ENCODE results near the gene TRIM7.

TRIM7 gene

DNA sequence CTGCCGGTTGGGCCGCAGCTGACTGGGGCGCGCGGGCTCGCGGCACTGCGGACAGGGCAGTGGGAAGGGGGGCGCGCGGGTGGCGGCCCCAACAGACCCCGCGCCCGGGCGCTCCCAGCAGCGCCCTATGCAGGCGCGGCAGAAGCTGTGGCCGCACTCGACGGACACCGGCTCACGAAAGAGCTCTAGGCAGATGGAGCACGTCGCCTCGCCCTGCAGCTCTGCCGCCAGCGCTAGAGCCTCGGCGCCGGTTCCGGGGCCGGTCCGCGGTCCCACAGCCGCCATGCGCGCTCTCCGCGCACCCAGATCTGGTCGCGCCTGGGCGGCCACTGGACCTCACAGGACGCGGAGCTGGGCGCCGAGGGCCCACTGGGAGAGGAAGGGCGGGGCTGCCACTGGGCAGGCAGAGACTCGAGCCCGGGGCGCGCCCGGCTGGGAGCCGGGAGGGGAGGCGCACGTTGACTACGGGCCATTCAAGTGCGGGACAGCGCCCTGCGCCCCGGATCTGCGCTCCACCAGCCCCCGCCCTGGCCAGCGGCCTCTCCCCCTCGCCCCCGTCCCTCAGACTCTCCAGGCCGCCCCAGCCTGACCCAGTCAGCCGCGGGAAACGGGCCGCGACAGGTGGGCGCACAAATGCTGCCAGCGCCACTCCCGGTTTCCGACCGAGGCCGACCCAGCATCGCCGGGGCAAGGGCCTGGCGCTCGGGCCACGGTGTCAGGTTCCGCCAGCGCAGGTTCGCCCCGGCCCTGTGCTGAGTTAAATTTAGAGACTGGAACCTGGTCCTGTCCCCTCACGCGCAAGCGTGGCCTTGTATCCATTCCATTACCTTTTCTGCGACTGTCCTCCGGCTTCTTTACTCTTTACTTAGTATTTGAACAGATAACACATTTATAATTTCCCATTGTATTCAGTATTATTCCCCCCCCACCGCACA lies at the start of gene TRIM7:
Gene TRIM7, minus strand, starts transcription at position 371 of the 935 bp plus-strand sequence. Its CDS starts 86 bp downstream, at position 285.
- no peak for TF ChIP-seq ZNF274 (IDR thresholded peaks at IDR 0.05; ENCODE audit: low read depth, low read length)

DNA sequence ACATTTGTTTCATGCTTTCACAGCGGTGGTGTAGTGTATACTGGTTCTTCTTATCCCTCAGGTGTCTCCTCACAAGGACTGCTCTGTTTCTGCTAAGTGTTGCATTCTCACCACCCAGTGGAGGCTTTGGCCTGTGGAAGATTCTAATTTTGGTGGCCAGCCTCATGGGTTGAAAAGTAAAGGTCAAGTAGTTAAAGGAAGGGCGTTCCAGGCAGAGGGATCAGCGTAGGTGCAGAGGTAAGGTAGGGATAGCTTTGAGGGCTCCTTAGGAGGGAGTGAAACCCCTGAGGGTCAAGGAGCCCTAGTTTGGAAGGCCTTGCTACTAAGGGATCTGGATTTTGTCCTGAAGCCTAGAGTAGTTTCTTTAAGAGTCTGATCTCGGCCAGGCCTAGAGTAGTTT lies 43.3 kb upstream of the TRIM7 start:
- H3K4me3 ChIP-seq (ENCODE audit: low read length) = peak overlapping the region; percentile 81
- TF ChIP-seq ZNF274 (IDR thresholded peaks at IDR 0.05; ENCODE audit: low read depth, low read length) = no peak

More for the DNA sequence above, at the start of gene TRIM7:
- peak within 1 kb of the TSS; percentile 63; the same call in 1 of the 2 replicates for H3K4me3 ChIP-seq (ENCODE audit: low read length)

DNA sequence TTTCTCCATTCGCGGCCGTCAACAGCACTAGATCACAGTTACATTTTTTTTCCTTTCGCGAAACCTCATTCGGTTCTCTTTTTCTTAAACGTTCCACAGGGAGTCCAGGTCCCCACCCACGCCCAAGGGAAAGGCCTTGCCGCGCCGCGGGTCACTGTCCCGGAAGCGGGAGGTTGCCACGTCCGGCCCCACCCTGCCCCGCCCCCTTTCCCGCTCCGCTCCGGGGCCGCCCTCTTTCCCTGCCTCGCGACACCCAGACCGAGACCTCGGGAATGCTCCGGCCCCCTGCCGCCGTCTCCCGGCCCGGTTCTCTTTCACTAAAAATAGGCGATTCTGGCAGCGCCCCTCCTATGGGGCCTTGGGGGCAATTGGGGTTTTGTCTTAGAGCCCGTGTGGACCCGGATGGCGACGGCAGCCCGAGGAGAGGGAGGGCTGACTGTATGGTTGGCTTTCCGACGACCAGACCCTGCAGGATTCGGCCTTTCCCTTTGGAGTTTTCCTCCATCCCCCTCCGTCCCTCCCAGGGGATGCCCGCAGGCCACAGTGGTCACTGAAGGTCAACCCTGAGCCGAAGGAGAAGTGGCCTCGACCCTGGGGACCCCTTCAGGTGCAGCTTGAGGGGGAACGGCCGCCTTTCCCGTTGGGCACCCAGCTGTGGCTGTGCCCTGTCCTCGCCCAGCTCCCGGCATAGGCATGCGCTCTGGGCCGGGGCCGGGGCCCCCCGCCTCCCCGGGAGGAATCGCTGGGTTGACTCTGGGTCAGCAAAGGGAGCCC lies 41.5 kb upstream of the TRIM7 start:
- TF ChIP-seq ZNF274 (IDR thresholded peaks at IDR 0.05; ENCODE audit: low read depth, low read length) = no peak
- peak overlapping the region; percentile 81 for H3K4me3 ChIP-seq (ENCODE audit: low read length)

DNA sequence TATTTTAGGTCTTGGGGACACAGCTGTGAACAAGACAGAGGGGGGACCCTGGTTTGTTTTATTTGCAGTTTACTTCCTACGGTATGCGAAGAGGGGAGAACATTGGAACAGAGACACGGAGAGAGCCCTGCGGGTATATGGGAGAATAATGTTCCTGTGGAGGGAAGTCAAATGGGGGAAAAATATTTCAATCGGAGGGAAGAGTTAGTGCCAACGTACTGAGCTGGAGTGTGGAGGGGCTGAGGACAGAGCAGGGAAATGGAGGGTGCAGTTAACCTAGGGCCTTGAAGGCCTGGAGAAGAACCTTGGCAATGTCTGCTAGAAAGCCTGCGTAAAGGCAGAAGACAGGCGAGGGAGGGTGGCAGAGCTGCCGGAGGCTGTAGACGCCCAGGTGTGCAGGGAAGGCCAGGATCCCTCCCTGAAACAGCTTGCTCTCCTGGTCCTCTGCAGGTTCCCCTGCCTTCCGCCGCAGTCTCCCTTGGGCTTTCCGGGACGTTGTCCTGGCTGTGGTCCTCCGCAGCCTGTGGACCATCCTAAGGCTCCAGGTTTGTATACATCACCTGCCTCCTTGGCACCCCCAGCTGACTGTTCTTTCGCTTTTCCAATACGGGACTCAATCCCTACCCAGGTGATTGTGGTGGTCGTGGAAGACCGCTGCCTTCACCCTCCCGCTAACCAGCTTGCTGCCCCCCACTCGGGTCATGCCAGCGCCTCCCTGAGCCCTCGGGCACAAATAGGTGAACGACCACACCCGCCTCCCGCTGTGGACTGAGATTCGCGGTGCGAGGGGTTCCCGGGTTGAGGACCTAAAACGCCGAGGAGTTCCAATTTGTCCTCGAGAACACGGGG lies 40.7 kb upstream of the TRIM7 start:
- peak overlapping the region; percentile 81 for H3K4me3 ChIP-seq (ENCODE audit: low read length)
- TF ChIP-seq ZNF274 (IDR thresholded peaks at IDR 0.05; ENCODE audit: low read depth, low read length) = no peak

DNA sequence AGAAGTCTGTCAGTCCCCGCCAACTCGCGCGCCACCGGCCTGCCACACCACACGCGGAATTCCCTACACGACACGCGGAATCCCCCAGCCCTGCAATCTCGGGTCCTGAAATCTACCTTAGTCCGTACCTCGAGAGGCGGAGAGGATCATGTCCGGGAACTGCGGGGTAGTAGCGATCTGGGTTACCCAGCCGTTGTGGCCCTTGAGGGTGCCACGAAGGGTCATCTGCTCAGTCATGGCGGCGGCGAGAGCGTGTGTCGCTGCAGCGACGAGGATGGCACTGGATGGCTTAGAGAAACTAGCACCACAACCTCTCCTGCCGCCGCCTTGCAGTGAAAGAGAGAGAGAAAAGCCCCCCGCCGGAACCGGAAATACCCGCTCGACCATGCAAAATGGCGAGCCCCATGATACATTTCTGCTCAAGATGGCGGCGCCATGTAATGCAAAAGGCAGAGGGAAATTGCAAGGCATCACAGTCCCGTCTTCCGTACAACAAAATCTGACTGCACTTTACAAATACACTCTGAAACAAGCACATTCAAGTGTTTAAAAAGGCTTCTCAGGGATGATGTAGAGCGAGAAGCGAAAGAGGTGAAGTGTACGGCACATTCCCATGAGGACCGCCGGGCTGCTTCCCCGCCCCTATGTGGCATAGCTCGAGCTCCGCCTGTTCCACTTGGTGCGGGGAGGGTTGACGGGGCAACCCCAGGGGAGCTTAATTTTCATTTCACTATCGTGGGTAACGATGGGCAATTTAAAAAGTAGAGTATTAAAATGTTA lies 38.8 kb upstream of the TRIM7 start, which contains the start of gene RACK1:
Gene RACK1, minus strand, starts transcription at position 343 of the 780 bp plus-strand sequence. Its CDS starts 106 bp downstream, at position 237.
- no peak for TF ChIP-seq ZNF274 (IDR thresholded peaks at IDR 0.05; ENCODE audit: low read depth, low read length)
- peak within 1 kb of the TSS; percentile 86 for H3K4me3 ChIP-seq (ENCODE audit: low read length)

DNA sequence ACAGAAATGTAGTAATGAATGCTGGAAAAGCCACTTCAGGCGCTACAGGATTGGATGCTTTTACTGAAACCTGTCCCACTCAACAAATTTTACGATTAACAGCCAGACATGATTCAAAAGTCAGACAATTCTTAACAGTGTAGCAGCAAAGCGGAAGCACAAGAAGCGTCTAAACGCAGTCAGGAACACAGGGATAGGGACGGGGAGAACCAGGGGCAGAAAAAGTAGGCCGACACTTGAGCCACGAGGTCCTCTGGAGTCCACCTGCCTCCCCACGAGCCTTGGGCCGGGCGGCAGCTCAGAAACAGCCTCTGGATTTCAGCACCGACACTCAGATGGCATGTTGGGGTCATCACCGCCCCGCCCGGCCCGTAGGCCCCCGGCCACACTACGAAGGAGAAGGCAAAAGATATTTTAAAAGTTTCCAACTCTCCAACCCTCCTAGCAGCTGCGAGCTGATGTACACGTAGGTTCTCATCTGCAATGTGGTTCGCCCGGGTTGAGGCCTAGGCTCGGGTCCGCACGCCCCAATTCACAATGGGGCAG lies 38.1 kb upstream of the TRIM7 start:
- TF ChIP-seq ZNF274 (IDR thresholded peaks at IDR 0.05; ENCODE audit: low read depth, low read length) = no peak
- peak overlapping the region; percentile 86 for H3K4me3 ChIP-seq (ENCODE audit: low read length)

DNA sequence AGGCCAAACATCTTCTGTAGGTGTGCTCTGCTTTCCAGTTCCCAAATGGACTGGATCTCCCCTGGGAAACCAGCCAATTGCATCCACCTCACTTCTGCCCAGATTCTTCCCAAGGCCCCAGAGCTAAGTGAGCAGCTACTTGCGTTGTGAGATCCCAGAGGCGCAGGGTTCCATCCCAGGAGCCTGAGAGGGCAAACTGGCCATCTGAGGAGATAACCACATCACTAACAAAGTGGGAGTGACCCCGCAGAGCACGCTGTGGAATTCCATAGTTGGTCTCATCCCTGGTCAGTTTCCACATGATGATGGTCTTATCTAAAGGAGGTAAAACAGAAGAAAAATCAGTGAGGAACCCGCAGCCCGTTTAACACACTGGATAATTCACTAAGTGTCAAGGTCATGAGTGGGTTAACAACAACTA lies 37.0 kb upstream of the TRIM7 start:
- no peak for TF ChIP-seq ZNF274 (IDR thresholded peaks at IDR 0.05; ENCODE audit: low read depth, low read length)
- peak overlapping the region; percentile 86 for H3K4me3 ChIP-seq (ENCODE audit: low read length)

DNA sequence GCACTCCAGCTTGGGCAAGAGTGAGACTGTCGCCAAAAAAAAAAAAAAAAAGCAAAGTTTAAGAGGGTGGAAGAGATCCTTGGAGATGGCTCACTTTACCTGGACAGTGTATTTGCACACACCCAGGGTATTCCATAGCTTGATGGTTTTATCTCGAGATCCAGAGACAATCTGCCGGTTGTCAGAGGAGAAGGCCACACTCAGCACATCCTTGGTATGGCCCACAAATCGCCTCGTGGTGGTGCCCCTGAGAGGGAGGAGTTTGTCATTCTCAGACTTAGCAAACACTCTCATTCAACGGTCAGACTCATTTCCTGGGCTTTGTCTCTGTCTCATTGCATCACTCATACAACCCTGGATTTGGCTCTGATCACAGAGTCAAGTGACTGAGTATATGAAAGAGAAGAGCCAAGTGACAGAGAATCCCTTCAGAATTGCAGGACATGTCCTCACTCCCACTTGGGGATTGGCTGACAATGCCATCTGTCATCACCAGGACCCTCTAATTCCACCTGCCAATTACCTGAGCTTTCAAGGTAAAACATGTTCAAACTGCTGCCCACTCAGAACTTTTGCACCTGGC lies 36.5 kb upstream of the TRIM7 start:
- no peak for TF ChIP-seq ZNF274 (IDR thresholded peaks at IDR 0.05; ENCODE audit: low read depth, low read length)
- peak overlapping the region; percentile 86 for H3K4me3 ChIP-seq (ENCODE audit: low read length)

DNA sequence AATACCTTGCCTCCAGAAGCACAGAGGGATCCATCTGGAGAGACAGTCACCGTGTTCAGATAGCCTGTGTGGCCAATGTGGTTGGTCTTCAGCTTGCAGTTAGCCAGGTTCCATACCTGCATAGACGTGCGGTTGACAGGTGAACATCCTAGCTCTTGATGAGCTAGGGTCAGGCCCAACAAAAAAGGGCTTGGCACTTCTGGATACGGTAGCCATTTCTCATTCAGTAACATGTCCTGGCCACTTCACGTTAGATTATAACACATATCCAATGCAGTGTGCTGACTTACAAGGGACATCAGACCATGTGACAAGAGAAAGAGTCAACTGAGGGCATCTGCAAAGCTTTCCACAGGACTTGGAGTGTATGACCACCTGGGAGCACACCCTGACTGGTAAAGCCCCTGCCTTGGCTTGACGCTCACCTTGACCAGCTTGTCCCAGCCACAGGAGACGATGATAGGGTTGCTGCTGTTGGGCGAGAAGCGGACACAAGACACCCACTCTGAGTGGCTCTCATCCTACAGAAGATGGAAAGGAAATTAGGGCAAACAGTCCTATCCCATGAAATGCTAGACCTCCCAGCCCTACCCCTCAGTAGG lies 34.2 kb upstream of the TRIM7 start:
- H3K4me3 ChIP-seq (ENCODE audit: low read length) = no peak overlapping the region

DNA sequence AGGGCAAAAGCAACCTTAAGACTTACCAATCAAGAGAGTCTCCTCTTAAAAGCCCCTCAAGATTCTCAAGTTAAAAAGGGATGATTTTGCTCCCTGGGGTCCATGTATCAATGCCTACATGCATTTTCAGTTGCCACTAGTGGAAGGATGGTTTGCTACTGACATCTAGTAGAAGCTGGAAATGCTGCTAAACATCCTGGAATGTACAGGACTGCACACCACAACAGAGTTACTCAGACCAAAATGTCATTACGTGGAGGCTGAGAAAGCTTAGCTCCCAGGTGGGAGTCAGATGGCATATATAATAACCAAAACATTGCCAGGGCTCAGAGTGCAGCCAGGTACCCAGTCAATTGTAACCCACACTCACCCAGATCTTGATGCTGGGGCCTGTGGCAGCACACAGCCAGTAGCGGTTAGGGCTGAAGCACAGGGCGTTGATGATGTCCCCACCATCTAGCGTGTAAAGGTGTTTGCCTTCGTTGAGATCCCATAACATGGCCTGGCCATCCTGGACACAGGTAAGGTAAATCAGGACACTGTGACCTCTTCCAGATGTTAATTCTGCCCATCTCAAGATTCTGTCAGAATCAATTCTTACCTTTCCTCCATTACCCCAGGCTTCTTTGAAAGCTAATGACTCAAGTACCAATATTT lies 32.9 kb upstream of the TRIM7 start:
- TF ChIP-seq ZNF274 (IDR thresholded peaks at IDR 0.05; ENCODE audit: low read depth, low read length) = no peak
- no peak overlapping the region for H3K4me3 ChIP-seq (ENCODE audit: low read length)

More for the DNA sequence above, 34.2 kb upstream of the TRIM7 start:
- TF ChIP-seq ZNF274 (IDR thresholded peaks at IDR 0.05; ENCODE audit: low read depth, low read length) = no peak

DNA sequence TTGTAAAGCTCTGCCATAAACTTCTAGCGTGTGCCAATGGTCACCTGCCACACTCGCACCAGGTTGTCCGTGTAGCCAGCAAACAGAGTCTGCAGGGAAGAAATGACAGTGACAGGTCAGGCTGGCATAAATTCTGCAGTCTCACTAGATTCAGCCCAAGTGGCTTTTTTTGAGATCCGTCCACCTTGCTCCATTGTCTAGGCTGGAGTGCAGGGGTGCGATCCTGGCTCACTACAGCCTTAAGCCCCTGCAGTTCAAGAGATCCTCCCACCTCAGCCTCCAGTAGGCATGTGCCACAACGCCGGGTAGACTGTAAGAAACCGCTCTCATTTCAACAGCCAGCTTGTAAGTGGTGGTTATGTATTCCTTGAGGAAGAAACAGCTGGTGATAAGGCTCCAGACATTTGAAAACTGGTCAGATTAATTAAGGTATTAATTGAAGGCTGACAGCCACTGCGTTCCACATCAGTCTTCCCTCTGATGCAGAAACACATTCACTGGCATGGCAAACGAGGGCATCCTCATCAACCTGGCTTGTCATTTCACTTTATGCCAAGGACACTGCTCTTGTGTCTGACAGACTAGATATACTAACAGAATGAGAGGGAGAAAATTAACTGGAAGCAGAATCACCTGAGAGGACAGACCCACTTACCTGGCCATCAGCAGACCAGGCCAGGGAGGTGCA lies 32.1 kb upstream of the TRIM7 start:
- H3K4me3 ChIP-seq (ENCODE audit: low read length) = no peak overlapping the region
- TF ChIP-seq ZNF274 (IDR thresholded peaks at IDR 0.05; ENCODE audit: low read depth, low read length) = no peak

All from GM08714 (cell line).